NOMO-1 (cell line): ENCODE measurements around the gene ATP11A.
"Not testable (repeated sequence)": the region's sequence is repeated elsewhere in the genome, so short reads cannot be mapped to it uniquely, and the experiment has no call there.

ENCODE experiments used
- DNase-seq, 2 experiments: peaks; one replicate each; lab custom pipeline; 2025; ENCODE audit not compliant: unreplicated experiment in 2 of 2; lab: John Stamatoyannopoulos, UW

Gene ATP11A

DNA sequence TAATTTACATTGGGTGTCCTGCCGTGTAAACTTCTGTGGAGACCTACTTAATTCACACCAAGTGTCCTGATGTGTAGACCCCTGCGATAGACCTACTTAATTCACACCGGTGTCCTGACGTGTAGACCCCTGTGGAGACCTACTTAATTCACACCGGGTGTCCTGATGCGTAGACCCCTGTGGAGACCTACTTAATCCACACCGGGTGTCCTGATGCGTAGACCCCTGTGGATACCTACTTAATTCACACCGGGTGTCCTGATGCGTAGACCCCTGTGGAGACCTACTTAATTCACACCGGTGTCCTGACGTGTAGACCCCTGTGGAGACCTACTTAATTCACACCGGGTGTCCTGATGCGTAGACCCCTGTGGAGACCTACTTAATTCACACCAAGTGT lies 97.0 kb downstream of the ATP11A start:
- not testable (repeated sequence) for DNase-seq

DNA sequence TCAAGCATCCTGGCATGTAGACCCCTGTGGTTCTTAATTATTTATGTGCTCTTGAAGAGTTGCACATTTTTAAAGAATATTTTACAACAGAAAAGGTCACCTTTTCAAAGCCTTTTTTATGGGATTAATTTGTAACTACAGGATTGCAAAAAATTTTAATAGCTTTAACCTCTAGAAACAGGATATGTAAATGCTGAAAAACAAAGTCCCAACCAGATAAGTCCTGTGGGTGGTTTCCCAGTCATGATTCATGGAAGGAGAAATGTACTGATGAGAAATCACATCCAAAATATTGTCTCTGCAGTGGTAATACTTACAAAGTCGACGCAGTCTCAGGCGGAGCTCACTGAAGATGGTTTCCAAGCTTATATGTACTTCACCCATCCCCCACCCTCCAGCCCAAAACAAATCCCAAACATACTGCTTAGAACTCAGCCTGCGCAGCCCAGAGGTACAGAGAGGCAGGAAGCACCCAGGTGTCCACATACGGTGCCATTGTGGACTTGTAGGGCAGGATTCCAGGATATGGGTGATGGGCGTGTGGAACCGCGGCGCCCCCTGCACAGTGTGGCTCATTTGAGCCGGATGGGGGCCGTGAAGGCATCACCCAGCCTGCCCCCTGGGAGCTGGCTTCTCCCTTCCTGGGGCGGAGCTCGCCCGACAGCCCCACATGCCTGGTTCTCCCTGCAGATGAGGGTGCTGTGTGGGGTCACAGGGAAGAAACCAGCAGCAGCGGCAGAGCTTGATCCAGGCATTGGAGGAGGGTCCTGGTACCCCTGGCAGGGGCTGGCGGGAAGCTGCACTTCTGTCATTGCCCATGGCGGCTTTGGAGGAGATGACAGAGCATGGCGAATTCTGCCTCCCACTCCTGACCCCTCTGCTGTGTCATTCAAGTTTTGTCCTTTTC lies 101.2 kb downstream of the ATP11A start:
- DNase-seq, result no peak

DNA sequence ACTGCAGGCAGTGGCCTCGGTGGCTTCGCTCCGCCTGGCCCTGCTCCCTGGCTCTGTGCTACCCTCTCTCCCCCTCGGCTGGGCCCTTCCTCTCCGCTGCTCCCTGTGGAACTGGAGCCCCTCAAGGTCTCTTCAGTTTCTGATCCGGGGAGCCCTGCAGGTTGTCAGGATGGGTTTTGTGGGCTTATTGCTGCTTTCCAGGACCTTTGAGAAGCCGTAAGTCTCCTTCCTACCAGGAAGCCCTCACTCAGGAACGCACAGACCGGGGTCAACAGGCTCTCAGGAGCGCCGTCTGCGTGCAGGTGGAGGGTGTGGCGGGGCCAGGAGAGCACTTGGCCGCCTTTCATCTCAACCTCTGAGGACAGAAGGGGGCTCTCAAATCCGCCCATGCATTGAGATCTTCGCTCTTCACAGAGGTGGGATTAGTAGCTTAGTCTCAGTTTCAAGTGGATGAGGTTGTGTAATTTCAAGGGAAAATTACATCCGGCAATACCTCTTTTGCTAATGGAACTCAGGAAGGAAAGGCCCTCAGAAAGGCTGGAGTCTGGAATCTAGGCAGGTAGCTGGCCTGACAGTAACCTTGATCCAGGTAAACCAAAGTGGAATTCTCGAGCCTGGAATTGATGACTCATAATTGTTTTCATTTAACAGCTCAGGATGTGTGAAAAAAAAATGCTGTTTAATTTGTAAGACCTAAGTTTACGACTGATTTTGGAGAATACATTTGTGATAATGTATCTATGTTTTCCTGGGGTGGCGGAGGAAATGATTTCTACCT lies 102.0 kb downstream of the ATP11A start:
- DNase-seq, result no peak

DNA sequence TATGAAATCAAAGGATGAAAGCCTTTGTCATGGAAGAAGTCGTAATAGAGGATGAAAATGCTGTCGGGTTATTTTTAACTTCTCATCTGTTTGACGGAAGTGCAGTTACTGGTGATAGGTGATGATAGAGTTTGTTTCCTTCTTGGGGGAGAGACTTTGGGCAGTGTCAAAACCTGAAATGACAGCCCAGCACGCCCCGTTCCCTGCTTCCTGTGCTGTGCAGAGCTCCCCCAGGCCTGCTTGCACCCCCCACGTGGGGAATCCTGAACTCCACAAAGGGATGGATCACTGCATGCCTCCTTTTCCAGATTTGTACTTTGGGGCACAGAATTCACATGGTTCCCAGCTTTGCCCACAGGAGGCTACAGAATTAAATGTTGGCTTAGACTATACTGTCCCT lies 102.7 kb downstream of the ATP11A start:
- DNase-seq, result no peak

DNA sequence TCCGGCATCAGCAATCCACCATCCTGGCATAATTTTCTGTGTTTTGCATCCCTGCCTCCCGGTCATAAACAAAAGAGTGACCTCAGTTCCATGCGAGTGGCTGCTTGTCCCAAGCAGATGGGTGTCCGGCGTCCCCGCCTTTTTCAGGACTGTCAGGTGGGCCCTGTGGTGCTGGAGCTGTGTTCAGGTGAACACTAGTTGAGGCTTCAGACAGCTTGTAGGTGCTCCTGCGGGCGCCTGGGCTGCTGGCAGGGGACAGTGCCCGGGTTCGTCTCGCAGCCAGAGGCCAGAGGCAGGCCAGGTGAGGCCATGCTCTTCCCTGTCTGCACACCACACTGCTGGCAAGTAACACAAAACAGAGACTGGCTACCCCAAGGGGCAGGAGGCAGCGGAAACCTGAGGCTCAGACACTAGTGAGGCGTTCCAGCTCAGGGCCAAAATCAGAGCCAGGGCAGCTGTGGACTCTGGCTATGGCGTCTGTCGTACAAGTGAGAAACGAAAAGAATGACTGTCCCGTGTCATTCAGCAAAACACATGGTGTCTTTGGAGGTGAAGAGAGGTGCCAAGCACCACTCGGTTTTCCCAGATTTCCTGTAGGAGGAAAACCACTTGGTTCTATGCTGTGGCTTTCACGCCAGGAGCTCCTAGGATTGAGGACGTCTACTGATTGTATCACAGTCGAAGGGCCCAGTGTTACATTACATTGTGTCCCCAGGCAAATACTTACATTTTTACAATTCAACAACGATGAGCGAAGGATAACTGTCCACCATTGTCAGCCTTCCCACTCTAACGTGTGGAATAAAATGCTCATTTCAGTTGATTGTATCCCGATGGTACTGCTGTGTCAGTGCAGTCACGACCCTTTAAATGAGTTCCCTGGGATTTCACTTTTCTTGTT lies 104.0 kb downstream of the ATP11A start:
- DNase-seq, result no peak

DNA sequence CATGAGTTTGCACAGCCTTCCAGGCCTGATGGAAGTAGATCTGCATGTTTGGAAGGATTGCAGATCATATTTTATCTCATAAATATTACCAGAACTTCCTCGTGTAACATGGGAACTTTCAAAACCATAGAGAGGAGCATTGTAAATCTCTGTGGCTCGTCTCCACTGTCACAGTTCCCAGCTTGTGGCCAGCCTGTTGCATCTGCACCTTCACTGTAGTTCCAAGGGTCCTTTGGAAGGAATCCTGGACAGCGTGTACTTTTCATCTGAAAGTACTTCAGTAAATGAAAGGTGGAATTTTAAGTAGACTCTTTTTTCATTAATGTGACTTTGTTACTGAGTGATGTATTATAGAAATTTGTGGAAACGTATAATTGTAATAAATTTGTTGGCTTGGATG lies 105.4 kb downstream of the ATP11A start:
- DNase-seq, result no peak

DNA sequence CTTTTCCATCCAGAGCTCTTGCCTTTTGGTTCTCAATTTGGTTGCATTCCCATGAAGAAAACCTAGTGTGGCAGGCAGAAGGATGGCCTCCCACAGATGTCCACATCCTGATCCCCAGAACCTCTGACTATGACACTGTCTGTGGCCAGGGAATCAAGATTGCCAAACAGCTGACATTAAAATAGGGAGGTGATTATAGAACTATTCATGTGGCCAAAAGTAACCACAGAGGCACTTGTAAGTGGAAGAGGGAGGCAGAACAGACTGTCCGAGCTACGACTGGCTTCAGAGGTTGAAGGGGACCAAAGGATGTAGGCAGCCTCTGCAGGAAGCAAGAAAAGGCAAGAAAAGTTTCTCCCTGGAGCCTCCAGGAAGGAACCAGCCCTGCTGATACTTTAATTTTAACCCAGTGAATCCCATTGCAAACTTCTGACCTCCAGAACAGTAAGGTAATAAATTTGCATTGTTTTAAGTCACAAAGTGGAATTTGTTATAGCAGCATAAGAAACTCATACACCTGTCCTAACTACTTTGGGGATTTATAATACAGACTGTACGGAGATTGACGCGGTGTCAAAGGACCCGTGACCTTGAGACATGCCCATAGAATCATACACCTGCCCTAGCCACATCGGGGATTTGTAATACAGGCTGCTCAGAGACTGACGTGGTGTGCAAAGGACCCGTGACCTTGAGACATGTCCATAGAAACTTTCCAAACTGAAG lies 106.5 kb downstream of the ATP11A start:
- DNase-seq, result no peak

DNA sequence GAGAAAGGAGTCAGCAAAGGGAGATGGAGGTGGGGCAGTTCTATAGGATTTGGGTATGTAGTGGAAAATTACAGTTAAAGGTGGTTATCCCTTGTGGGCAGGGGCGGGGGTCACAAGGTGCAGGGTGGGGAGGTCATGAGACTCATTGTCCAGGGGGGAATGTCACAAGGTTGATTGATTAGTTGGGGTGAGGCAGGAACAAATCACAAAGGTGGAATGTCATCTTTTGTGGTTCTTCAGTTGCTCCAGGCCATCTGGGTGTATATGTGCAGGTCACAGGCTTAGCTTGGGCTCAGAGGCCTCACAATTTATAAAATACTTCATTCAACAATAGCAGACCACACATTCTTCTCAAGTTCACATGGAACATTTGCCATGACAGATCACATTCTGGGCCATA lies 109.6 kb downstream of the ATP11A start:
- DNase-seq, result no peak

DNA sequence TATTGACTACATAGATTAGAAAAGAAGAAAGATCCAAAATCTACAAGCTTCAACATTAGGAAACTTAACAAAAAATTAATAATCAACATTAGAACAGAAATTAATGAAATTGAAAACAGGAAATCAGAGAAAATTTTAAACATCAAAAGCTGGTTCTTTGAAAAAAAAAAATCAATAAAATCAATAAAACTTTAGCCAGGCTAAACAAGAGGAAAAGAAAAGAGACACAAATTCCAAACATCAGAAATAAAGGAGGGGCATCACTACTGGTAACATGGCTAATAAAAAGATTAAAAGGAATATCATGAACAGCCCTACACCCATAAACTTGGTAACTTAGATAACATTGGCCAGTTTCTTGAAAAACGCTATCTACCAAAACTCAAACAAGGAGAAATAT lies 110.2 kb downstream of the ATP11A start:
- DNase-seq, result no peak

DNA sequence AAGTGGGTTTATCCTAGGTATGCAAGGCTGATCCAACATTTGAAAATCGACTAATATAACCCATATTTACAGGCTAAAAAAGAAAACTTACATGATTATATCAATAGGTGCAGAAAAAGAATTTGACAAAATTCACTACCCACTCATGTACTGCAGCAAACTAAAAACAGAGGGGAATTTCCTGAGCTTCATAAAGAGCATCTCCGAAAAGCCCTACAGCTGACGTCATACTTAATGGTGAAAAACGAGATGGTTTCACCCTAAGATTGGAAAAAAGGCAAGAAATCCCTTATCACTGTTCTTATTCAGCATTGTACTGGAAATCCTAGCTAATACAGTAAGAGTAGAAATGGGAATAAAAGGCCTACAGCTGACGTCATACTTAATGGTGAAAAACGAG lies 111.0 kb downstream of the ATP11A start:
- not testable (repeated sequence) for DNase-seq

DNA sequence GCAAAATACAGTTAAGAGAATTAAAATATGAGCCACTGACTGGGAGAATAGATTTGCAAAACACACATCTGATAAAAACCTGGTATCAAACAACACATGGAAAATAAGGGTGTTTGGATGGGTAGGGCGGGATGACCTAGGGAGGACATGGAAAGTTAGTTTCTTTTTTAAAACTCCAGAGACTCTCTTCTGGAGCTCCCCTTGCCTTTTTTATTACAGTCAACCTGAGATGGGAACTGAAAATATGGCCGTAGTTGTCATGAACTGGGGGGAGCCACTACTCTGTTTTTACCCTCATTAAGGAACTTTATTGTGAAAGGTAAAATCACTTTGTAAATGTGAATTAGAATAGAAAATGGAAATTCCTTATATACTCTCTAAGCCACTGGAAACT lies 113.0 kb downstream of the ATP11A start:
- no peak for DNase-seq

DNA sequence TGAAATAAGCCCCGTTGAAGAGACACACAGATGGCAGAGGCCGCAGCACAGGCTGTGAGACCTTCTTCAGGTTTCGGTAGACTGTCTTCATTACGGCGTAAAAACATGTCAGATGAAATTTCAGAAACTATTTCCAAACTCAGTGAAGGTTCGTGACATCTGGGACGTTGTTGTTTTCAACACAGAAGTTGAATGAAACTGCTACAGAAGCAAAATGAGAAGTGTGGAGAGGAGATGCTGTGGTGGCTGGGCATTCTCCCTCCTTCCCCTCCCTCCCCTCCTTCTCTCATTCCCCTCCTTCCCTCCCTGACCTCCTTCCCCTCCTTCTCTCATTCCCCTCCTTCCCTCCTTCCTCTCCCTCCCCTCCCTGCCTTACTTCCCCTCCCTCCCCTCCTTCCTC lies 113.6 kb downstream of the ATP11A start:
- DNase-seq, result no peak

DNA sequence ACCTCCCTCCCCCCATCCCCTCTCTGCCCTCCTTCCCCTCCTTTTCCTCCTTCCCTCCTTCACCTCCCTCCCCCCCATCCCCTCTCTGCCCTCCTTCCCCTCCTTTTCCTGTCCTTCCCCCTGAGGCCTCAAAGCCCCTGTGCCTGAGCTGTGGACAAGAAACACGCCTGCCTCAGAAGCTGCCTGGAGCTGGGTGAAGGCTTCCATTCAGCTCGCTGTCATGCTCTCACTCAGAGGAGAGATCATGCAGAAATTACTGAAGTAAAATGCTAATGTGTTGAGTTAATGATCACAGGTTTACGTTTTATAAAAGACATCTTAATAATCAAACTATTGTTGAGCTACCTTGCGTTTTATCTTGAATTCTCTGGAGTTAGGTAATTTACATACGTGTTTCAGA lies 114.5 kb downstream of the ATP11A start:
- DNase-seq, result no peak

DNA sequence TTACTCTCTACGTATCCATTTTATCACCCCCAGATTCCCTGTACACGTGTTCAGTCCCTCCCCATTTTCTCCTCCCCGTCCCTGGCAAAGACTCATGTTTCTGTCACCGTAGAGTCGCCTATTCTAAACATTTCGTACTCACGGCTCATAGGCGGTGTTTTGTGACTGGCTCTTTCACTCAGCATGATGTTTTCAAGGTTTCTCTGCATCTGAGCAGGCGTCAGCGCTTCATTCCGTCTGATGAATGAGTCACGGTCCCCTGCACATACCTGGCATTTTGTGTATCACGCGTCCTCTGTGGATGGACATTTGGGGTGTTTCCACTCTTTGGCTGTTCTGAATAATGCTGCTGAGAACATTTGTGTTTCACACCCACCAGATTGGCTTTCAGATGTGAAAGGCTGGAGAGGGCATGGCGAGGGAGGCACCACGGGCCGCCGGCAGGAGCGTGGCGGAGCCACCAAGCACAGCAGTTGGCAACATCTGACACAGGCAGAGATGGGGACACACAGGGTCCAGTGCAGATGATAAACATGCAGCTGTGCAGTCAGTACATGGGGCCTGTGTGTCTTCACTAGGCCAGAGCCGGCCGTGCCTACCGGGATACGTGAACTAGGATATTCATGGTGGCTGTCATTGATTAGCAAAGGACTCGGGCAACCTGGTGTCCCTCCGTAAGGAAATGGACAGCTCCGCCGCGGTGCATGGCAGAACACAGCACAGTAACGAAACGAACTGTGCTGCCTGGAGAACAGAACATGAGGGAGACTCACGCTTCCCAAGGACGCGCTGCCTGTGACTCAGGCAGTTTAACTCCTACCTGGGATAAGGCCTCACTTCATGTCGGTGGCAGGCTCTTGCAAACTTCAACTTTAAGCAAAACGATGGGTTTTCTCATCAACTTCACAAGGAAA lies 117.2 kb downstream of the ATP11A start:
- no peak for DNase-seq

DNA sequence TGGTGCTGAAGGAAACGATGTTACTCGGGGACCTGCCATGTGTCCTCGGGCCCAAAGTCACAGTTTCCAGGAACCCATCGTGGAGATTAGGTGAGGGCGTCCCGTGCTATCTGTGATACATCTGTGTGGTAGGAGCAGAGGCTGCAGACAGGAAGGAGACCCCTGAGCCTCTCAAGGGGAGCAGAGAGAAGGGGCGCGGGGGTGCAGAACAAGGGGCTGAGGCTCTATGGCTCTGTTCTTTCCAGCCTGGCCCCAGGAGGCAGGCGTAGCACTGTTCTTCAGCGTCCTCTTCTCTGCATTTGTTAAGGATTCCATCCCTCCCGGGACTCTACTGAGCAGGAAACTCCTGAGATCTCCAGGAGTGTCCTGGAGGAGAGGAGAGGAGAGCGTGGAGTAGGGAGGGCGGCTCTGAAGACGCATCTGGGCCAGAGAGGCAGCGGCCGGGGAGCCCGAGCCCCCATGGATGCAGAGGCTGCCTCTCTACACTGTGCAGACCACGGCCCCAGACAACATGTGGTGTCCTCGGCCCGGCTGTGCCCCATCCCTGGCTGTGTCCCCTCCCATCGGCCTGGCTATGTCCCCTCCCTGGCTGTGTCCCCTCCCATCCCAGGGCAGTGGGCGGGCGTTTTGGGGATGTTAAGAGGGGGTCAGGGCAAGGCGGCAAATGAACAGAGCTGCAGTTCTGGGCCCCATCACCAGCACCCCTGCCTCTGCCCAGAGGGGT lies 118.0 kb downstream of the ATP11A start:
- no peak for DNase-seq

DNA sequence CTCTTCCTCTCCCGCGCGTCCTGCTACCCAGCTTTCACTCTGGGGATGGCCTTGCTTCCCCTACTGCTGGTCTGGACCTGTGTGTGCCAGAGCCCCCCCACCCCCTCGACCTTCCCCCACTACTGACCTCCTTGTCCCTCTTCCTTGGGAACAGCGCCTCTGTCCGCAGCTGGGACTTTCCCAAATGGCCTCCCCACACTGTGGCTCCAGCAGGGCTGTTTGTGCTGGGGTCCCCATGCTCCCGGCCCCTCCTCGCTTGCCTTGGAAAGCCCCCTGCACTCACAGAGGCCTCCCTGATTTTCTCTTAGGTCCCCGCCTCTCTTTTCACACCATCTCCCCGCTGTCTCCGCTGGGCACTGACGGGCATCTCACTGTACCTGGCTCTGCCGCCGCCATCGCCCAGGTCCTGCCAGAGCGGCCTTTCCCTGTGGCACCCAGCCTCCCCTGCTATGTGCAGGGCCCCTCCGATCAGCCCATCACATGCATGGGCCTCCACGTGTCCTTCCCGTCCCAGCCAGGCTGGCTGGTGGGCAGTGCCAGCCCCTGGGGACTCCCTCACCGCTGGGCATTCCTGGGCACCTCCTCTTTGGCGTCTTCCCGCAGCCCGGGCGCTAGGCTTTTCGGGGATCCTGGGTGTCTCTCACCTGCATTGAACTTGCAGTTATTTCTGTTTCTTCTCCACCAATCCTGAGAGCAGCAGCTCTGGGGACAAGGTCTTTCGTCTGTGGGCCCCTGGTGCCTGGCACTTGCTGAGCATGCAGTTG lies 118.7 kb downstream of the ATP11A start:
- no peak for DNase-seq

DNA sequence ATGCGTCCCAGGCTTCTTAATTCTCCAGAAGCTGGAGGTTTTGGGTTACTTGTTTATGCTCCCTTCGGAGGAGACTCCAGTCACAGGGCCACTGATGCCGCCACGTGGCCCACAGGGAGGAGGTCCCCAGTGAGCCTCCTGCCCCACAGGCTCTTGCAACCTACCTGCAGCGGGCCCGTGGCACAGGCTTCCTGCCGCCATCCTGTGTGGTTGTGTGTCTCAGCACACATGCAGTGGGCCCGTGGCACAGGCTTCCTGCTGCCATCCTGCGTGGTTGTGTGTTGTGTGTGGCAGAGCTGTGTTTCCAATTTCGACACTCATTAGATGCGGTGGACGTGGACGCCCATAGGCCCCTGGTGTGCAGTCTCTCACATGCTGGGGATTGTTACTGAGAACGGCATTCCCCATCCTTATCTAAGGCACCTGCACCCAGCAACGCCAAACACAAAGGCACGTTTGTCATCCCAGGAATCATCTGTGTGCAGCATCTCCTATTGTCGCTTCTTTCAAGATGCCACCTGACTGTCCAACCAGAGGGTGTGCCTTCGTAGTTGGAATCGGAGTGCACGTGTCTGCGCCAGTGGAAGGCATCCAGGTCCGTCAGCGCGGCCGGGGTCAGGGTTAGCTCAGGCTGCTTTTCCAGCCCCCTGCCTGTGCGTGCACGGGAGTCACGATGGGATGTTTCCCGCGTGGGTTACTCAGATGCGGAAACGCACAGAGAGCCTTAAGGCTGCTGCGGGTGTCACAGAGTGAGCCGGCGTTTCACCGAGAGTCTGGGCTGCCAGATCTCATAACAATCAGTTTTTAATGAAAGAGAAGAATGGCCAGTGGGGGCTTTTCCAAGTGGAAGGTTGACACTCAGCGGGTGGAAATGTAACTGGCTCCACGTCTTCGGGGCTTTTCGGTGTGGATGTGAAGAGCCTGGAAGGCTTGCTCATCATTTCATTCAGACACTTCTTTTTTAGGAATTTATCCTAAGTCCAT lies 119.8 kb downstream of the ATP11A start:
- no peak for DNase-seq
